GM18517 (cell line): ENCODE measurements around the gene PSEN1.

Source experiments
- ATAC-seq: cut with Tn5 transposase; IDR thresholded peaks from one replicate; pipeline ENCODE4 v1.9.1; 2021; ENCODE audit warnings: mild to moderate bottlenecking, moderate library complexity; ENCODE audit not compliant: unreplicated experiment

The PSEN1 gene

GRCh38 chr14:73250781-73251500 is 114.6 kb downstream of the PSEN1 start:
- ATAC-seq, result no peak

- ATAC-seq, result no peak
These were observed 115.4 kb downstream of the PSEN1 start for GRCh38 chr14:73251516-73252215.

- ATAC-seq, result no peak
These were observed 116.4 kb downstream of the PSEN1 start for GRCh38 chr14:73252491-73253322.

GRCh38 chr14:73253323-73253610 is 117.0 kb downstream of the PSEN1 start:
- no peak for ATAC-seq

GRCh38 chr14:73253721-73254120 is 117.4 kb downstream of the PSEN1 start:
- ATAC-seq, result no peak

DNA sequence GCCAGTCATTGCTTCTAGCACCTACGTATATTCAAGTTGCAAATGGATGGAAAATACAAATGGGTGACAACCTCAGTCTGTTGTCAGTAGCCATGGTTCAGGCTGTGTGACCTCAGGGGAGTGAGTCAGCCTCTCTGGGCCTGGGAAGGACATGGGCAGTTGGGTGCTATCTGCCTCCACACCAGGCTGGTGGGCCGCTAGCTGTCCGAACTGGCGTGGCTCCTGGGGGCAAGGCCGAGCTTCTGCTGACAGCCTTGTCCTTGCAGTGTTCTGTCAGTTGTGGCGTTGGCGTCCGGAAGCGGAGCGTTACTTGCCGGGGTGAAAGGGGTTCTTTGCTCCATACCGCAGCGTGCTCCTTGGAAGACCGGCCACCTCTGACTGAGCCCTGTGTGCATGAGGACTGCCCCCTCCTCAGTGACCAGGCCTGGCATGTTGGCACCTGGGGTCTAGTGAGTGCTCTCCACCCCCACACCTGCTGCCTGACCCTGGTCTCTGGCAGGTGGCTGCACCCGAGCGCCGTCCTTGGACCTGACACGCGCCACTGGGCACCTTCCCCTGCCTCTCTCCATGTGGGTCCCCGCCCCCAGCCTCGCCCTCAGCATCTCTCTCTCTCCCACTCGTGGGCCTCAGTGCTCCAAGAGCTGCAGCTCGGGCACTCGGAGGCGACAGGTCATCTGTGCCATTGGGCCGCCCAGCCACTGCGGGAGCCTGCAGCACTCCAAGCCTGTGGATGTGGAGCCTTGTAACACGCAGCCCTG is 118.1 kb downstream of the PSEN1 start:
- ATAC-seq, result no peak

DNA sequence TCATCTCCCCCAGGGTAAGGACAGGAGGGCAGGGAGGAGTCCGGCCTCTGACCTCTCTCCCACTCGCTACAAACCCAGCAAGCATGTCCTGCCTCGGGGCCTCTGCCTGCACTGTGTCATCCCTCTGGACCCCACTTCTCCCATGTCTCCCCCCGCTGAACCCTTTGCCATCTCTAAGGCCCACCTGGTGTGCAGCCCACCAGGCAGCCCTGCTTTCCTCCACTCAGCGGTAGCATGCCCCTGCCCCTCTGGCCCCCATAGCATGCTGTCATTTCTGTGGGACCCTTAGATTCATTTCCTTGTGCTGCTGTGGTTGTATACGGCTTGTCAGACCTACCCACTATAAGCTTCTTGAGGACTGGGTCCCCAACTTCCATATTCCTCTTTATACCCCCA is 118.7 kb downstream of the PSEN1 start:
- no peak for ATAC-seq

DNA sequence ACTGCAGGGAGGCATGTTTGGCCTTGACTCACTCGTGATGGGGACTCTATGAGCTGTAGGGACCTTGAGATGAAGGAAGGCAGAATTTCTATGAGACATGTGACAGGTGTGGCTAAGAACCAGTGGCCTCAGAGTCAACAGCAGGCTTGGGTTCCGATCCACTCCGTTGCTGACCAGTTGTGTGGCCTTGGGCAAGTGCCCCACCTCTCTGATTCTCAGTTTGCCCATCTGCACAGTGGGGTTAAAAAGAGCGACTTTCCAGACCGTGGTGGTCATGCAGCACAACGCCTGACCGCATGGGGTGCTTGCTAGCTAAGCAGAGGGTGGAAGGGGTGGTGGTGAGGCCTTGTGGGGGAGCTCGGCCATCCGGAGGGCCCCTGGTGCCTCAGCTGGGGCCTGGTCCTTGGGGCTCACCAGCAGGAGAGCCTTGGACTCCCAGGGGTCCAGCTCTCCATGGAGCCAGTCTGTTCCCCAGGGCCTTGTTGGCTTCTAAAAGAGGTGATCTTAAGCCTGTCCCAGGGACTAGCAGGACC is 119.5 kb downstream of the PSEN1 start:
- no peak for ATAC-seq

DNA sequence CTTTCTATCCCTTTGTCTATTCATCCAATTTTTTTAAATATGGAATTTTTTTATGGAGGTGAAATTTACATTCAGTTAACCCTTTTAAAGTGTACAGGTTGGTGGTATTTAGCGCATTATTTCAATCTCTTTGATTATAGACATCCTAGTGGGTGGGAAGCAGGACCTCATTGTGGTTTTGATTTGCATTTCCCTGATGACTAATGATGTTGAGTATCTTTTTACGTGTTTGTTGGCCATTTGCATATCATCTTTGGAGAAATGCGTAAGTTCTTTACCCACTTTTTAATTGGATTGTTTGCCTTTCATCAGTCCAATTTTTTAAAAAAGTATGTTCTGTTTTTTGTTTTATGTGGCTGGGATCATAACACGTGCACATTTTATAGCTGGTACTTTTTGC is 121.8 kb downstream of the PSEN1 start:
- ATAC-seq, result no peak

DNA sequence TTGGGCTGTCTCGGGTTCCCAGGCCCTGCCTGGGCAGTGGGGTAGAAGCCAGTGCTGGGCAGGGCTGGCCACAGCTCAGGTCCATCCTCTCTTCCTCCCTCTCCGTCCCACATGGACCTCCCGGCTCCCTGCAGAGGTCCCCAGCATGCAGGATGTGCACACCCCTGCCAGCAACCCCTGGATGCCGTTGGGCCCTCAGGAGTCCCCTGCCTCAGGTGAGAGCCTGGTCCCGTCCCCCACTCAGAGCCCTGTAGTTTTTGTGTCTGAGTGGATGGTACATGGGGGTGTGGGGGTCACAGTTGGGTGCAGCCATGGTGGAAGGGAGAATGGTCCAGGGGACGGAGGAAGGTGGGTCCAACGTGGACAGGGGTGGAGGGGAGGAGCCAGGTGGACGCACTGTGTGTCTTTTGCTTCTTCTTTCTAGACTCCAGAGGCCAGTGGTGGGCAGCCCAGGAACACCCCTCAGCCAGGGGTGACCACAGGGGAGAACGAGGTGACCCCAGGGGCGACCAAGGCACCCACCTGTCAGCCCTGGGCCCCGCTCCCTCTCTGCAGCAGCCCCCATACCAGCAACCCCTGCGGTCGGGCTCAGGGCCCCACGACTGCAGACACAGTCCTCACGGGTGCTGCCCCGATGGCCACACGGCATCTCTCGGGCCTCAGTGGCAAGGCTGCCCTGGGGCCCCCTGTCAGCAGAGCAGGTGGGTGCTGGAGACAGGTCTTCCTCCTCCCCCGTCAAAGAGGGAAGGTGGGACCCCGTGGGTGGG is 122.7 kb downstream of the PSEN1 start:
- no peak for ATAC-seq

- ATAC-seq, result no peak
These were observed 123.5 kb downstream of the PSEN1 start for GRCh38 chr14:73259837-73260236.

GRCh38 chr14:73260574-73260973 is 124.3 kb downstream of the PSEN1 start:
- no peak for ATAC-seq

DNA sequence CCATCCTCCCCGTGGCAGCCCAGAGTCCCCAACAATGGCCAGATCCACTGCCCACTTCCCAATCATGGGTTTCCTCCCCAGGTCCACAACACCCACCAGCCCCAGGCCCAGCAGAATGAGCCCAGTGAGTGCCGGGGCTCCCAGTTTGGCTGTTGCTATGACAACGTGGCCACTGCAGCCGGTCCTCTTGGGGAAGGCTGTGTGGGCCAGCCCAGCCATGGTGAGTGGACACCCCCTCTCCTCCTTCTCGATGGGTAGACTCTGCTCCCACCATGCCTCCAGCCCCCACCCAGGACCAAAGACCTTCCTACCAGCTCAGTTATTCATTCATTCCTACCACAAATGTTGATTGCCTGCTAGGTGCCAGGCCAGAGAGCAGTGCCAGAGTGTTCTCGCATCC is 124.8 kb downstream of the PSEN1 start:
- ATAC-seq, result no peak

- no peak for ATAC-seq
These were observed 125.5 kb downstream of the PSEN1 start for GRCh38 chr14:73261520-73262426.

GRCh38 chr14:73262427-73263183 is 126.3 kb downstream of the PSEN1 start:
- no peak for ATAC-seq

- ATAC-seq, result no peak
These were observed 127.3 kb downstream of the PSEN1 start for GRCh38 chr14:73263606-73264005.

DNA sequence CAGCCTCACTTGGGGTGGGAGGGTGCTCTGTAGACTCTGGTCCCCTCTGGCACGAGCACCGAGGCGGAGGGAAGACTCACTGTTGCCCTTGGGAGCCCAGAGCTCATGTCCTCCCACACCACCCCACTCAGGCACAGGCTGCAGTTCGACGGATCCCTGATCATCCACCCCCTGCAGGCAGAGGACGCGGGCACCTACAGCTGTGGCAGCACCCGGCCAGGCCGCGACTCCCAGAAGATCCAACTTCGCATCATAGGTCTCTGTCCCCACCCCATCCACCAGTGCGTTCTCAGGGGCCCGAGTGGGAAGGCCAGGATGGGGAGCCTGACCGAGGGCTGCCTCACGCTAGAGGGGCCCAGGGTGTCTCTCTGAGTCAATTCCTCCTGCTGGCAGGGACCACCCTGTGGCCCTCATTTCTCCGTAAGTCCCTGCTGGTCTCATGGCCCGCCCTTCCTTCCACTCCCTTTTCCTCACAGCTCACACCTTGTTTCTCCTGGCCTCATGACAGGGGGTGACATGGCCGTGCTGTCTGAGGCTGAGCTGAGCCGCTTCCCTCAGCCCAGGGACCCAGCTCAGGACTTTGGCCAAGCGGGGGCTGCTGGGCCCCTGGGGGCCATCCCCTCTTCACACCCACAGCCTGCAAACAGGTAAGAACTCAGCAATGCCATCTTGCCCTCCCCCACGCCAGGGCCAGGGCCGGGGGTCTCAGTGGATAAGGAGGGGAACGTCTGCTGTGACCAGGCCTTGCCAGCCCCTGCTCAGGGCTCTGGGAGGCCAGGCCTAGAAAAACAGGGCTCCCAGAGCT is 128.0 kb downstream of the PSEN1 start:
- no peak for ATAC-seq
